MM.1S (cell line): Measurements from ENCODE around the gene TBX1.

ENCODE experiments used
- EZH2 ChIP-seq: fragments of 300-600 bp; sonication (generic); optimal IDR thresholded peaks from 2 replicates; pipeline ENCODE3; 2017; ENCODE audit warnings: low read depth, mild to moderate bottlenecking, antibody characterized with exemption, low read length, mixed read lengths
- EZH2phosphoT487 ChIP-seq: fragments of 300-600 bp; sonication (generic); IDR thresholded peaks from 2 replicates; pipeline ENCODE4 v1.6.1; 2018; ENCODE audit warnings: antibody characterized with exemption, low read length
- TF ChIP-seq, protein P1 (sequence below): fragments of 300-600 bp; sonication (generic); IDR thresholded peaks from 2 replicates; pipeline ENCODE4 v1.5.1; 2016; ENCODE audit warnings: antibody characterized with exemption, low read length, mixed read lengths

DNA sequence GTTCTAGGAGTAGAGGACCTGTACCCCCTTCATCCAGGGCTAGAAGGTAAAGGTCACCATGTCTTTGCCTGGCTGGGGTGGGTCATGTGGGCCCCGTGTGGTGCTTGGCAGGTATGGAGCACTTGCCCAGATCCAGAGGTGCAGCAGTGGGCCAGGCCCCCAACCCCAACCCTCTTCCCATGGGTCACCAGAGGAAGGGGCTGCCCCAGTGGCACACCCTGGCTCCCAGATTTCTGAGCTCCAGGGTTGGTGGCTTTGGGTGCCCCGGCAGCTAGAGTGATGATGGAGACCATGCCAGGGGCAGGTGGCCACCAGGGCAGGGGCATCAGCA lies 39.6 kb upstream of the TBX1 start:
- TF ChIP-seq EZH2 = no peak
- TF ChIP-seq, protein P1, sequence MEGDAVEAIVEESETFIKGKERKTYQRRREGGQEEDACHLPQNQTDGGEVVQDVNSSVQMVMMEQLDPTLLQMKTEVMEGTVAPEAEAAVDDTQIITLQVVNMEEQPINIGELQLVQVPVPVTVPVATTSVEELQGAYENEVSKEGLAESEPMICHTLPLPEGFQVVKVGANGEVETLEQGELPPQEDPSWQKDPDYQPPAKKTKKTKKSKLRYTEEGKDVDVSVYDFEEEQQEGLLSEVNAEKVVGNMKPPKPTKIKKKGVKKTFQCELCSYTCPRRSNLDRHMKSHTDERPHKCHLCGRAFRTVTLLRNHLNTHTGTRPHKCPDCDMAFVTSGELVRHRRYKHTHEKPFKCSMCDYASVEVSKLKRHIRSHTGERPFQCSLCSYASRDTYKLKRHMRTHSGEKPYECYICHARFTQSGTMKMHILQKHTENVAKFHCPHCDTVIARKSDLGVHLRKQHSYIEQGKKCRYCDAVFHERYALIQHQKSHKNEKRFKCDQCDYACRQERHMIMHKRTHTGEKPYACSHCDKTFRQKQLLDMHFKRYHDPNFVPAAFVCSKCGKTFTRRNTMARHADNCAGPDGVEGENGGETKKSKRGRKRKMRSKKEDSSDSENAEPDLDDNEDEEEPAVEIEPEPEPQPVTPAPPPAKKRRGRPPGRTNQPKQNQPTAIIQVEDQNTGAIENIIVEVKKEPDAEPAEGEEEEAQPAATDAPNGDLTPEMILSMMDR = no peak
- TF ChIP-seq EZH2phosphoT487 = no peak
